ACHN (cell line): ENCODE data around the gene NAV3.

Source experiments
- DNase-seq: peaks from one replicate; pipeline ENCODE4 v3.0.0-alpha.2; 2015
- in situ Hi-C: cut with HindIII; loops from 2 replicates; pipeline ENCODE4 v1.10.0; 2017; ENCODE audit warnings: low sequenced_read_pairs, low pct_ligation_motif_present, low pct_unique_long_range_greater_than_20kb

The NAV3 gene

GRCh38 chr12:78120866-78121560, 290.3 kb downstream of the NAV3 start:
- peak; percentile 55 for DNase-seq
- in situ Hi-C loops, result no loop called here

GRCh38 chr12:78121969-78122610, 291.4 kb downstream of the NAV3 start:
- no peak for DNase-seq
- in situ Hi-C loops, result no loop called here

GRCh38 chr12:78128211-78128610, 297.5 kb downstream of the NAV3 start:
- no peak for DNase-seq
- in situ Hi-C loops, result no loop called here

- no peak for DNase-seq
- in situ Hi-C loops, result no loop called here
Observed at GRCh38 chr12:78143717-78144116, 313.0 kb downstream of the NAV3 start.

GRCh38 chr12:78145398-78145797, 314.7 kb downstream of the NAV3 start:
- no peak for DNase-seq
- in situ Hi-C loops, result no loop called here

GRCh38 chr12:78146365-78146772, 315.7 kb downstream of the NAV3 start:
- DNase-seq, result peak; percentile 67
- in situ Hi-C loops, result no loop called here

GRCh38 chr12:78149459-78149858, 318.8 kb downstream of the NAV3 start:
- in situ Hi-C loops, result no loop called here
- no peak for DNase-seq

- in situ Hi-C loops, result no loop called here
- DNase-seq, result no peak
Observed at GRCh38 chr12:78155546-78155945, 324.9 kb downstream of the NAV3 start.

GRCh38 chr12:78156751-78157150, 326.1 kb downstream of the NAV3 start:
- in situ Hi-C loops, result no loop called here
- no peak for DNase-seq

GRCh38 chr12:78157199-78157598, 326.5 kb downstream of the NAV3 start:
- in situ Hi-C loops, result no loop called here
- DNase-seq, result peak; percentile 35

GRCh38 chr12:78164154-78164553, 333.5 kb downstream of the NAV3 start:
- DNase-seq, result no peak
- in situ Hi-C loops, result no loop called here

- in situ Hi-C loops, result no loop called here
- peak; percentile 52 for DNase-seq
Observed at GRCh38 chr12:78167510-78167909, 336.8 kb downstream of the NAV3 start.

GRCh38 chr12:78171061-78171460, 340.4 kb downstream of the NAV3 start:
- DNase-seq, result no peak
- in situ Hi-C loops, result no loop called here

GRCh38 chr12:78176643-78177042, 345.9 kb downstream of the NAV3 start:
- no peak for DNase-seq
- in situ Hi-C loops, result no loop called here

GRCh38 chr12:78177298-78177697, 346.6 kb downstream of the NAV3 start:
- in situ Hi-C loops, result no loop called here
- no peak for DNase-seq

- DNase-seq, result no peak
- in situ Hi-C loops, result no loop called here
Observed at GRCh38 chr12:78179346-78179745, 348.7 kb downstream of the NAV3 start.

- peak; percentile 20 for DNase-seq
- in situ Hi-C loops, result no loop called here
Observed at GRCh38 chr12:78181544-78182162, 351.0 kb downstream of the NAV3 start.

- in situ Hi-C loops, result no loop called here
- no peak for DNase-seq
Observed at GRCh38 chr12:78183824-78184223, 353.1 kb downstream of the NAV3 start.

- in situ Hi-C loops, result no loop called here
- peak; percentile 16 for DNase-seq
Observed at GRCh38 chr12:78185109-78185508, 354.4 kb downstream of the NAV3 start.

- DNase-seq, result no peak
- in situ Hi-C loops, result no loop called here
Observed at GRCh38 chr12:78185651-78186050, 355.0 kb downstream of the NAV3 start.
